B cell (primary cell): Measurements from ENCODE around the gene FAM227B. TPM values are rescaled to one million over a fixed set of nuclear protein-coding genes. Genes with fewer than 3 reads are reported as not detected.

Experiments used
- ATAC-seq: fragments of 200-7000 bp; cut with Tn5 transposase; one replicate; pipeline ENCODE4 v1.10.0; 2021; ENCODE audit warnings: low read depth, mild to moderate bottlenecking, moderate number of reproducible peaks, moderate library complexity
- CTCF ChIA-PET: fragments of 350-600 bp; sonication (Branson Sonifier 250); formaldehyde crosslinking; loops from one replicate; lab custom pipeline; 2021; ENCODE audit warnings: antibody characterized with exemption, inconsistent platforms; lab: Charles Lee
- POLR2A ChIA-PET: fragments of 350-600 bp; sonication (Branson Sonifier 250); formaldehyde crosslinking; loops from one replicate; lab custom pipeline; 2021; ENCODE audit warnings: antibody characterized with exemption; lab: Charles Lee
- DNase-seq: peaks from one replicate; pipeline ENCODE4 v3.0.0; 2013
- H2AFZ ChIP-seq: 2 replicates; pipeline ENCODE4 v1.6.1; 2012; ENCODE audit warnings: mild to moderate bottlenecking, low read depth, low read length; ENCODE audit not compliant: insufficient read depth, poor library complexity, severe bottlenecking
- H3K27ac ChIP-seq, 2 donors: 1 replicate in 1 of 2; 2 replicates in 1 of 2; pipeline ENCODE4 v1.5.1; 2012 to 2013; ENCODE audit warnings: low read length in 2 of 2, mild to moderate bottlenecking in 2 of 2, moderate library complexity in 1 of 2
- H3K27me3 ChIP-seq, 4 experiments: fragments of 200-600 bp in 1 of 4; sonication (generic) in 1 of 4; replicated peaks in 1 of 4; 1 replicate in 2 of 4; 2 replicates in 2 of 4; pipeline versions ENCODE4 v1.6.1 to v1.7.0; 2013 to 2016; ENCODE audit warnings: low read length in 3 of 4, mild to moderate bottlenecking in 2 of 4, mixed read lengths in 1 of 4, moderate library complexity in 1 of 4; ENCODE audit not compliant: insufficient read depth in 4 of 4, control insufficient read depth in 3 of 4; ENCODE audit errors: control extremely low read depth in 1 of 4
- H3K36me3 ChIP-seq, 2 experiments: replicated peaks in 1 of 2; 1 replicate in 1 of 2; 2 replicates in 1 of 2; pipeline versions ENCODE4 v1.6.1 to v1.7.1; 2013; ENCODE audit warnings: low read length in 1 of 2; ENCODE audit not compliant: insufficient read depth in 2 of 2, control insufficient read depth in 1 of 2; ENCODE audit errors: control extremely low read depth in 1 of 2, extremely low read depth in 1 of 2
- H3K4me1 ChIP-seq, 2 donors: fragments of 200-600 bp in 1 of 2; sonication (generic) in 1 of 2; 1 replicate in 1 of 2; 2 replicates in 1 of 2; pipeline versions ENCODE4 v1.5.1 to v1.6.1; 2013 to 2017; ENCODE audit warnings: low read length in 2 of 2; ENCODE audit not compliant: control insufficient read depth in 2 of 2, insufficient read depth in 2 of 2
- H3K4me2 ChIP-seq: replicated peaks from 2 replicates; pipeline ENCODE3; 2012; ENCODE audit warnings: mild to moderate bottlenecking, low read depth, low read length; ENCODE audit not compliant: poor library complexity, severe bottlenecking
- H3K4me3 ChIP-seq, 5 experiments: fragments of 200-600 bp in 1 of 5; sonication (generic) in 1 of 5; 1 replicate in 3 of 5; 2 replicates in 2 of 5; pipeline versions ENCODE4 v1.5.1 to v1.7.0; 2011 to 2016; ENCODE audit warnings: low read length in 4 of 5, mild to moderate bottlenecking in 4 of 5, low read depth in 2 of 5, control low read depth in 1 of 5, moderate library complexity in 1 of 5; ENCODE audit not compliant: insufficient read depth in 1 of 5; ENCODE audit errors: control extremely low read depth in 1 of 5, extremely low read depth in 1 of 5
- H3K79me2 ChIP-seq: fragments of 200-600 bp; sonication (generic); one replicate; pipeline ENCODE4 v1.6.0; 2016; ENCODE audit warnings: low read length; ENCODE audit not compliant: control insufficient read depth, insufficient read depth
- H3K9ac ChIP-seq: fragments of 200-600 bp; sonication (generic); 2 replicates; pipeline ENCODE4 v1.6.1; 2017; ENCODE audit warnings: mild to moderate bottlenecking, low read length, moderate library complexity
- H3K9me3 ChIP-seq, 3 donors: one replicate each; pipeline versions ENCODE4 v1.6.1 to v1.7.1; 2013; ENCODE audit warnings: low read length in 2 of 3; ENCODE audit not compliant: control insufficient read depth in 2 of 3, insufficient read depth in 1 of 3; ENCODE audit errors: control extremely low read depth in 1 of 3
- H4K20me1 ChIP-seq: 2 replicates; pipeline ENCODE4 v1.6.0; 2012; ENCODE audit warnings: mild to moderate bottlenecking, low read length; ENCODE audit not compliant: insufficient read depth, control insufficient read depth, poor library complexity, severe bottlenecking
- H3K27ac Mint-ChIP-seq: one replicate; pipeline ENCODE4 v1.8.0; 2021; ENCODE audit warnings: mixed read lengths
- H3K27me3 Mint-ChIP-seq: one replicate; pipeline ENCODE4 v1.8.0; 2021; ENCODE audit warnings: mixed read lengths
- H3K4me1 Mint-ChIP-seq: one replicate; pipeline ENCODE4 v1.8.0; 2021; ENCODE audit warnings: mixed read lengths
- H3K4me3 Mint-ChIP-seq: one replicate; pipeline ENCODE4 v1.8.0; 2021; ENCODE audit warnings: mixed read lengths
- H3K9me3 Mint-ChIP-seq: one replicate; pipeline ENCODE4 v1.8.0; 2022; ENCODE audit warnings: mixed read lengths; ENCODE audit not compliant: insufficient read depth
- EZH2 ChIP-seq: IDR thresholded peaks from 2 replicates; pipeline ENCODE4 v1.6.1; 2012; ENCODE audit warnings: borderline replicate concordance, low read depth, mild to moderate bottlenecking, moderate library complexity, low read length; ENCODE audit not compliant: insufficient read depth, poor library complexity, severe bottlenecking
- WGBS: methylation state at CpG from one replicate; pipeline ENCODE4 v1.1.5; 2013; ENCODE audit warnings: missing lambda C conversion rate; ENCODE audit not compliant: insufficient coverage; 5-methylcytosine and 5-hydroxymethylcytosine counted together
- intact Hi-C: fragments of 100-400 bp; cut with micrococcal nuclease; formaldehyde crosslinking; loops from one replicate; pipeline ENCODE4 v1.10.0; 2022
- polyA plus RNA-seq: library from polyadenylated mRNA; depleted of rRNA; stranded (reverse); fragments of >200 nt; gene quantifications from 2 replicates; pipeline ENCODE4 v1.2.3, GENCODE V29; 2012
- total RNA-seq, 2 donors: library from RNA; stranded (reverse); fragments of 120-200 nt in 1 of 2; gene quantifications; 1 replicate in 1 of 2; 2 replicates in 1 of 2; pipeline versions ENCODE4 v1.2.3 to v1.2.4, GENCODE V29; 2013 to 2022
- TF ChIP-seq, protein P1 (sequence below): fragments of 200-600 bp; IDR thresholded peaks from one replicate; pipeline ENCODE4 v1.8.0; 2022; ENCODE audit warnings: antibody characterized with exemption, mild to moderate bottlenecking

The FAM227B gene
- total and polyA plus RNA-seq, 2 donors (not counting 1 experiment from before 2014, with no cell fraction given) = 5.6 to 8.9 TPM

GRCh38 chr15:49464522-49464921 lies 156.1 kb downstream of the FAM227B start:
- no peaks in the 10 kb centered on the region for H3K4me1 Mint-ChIP-seq
- Histone ChIP-seq H3K9ac (no peak overlapping the region), H2AFZ (no peak overlapping the region), H3K9me3 (no peaks in the 10 kb centered on the region), H3K36me3 (no peaks in the 10 kb centered on the region), H3K4me1 (no peaks in the 10 kb centered on the region), H3K4me2 (no peak overlapping the region), H3K27ac (no peak overlapping the region), H4K20me1 (no peaks in the 10 kb centered on the region), H3K27me3 (no peaks in the 10 kb centered on the region), H3K79me2 (no peaks in the 10 kb centered on the region), H3K4me3 (no peak overlapping the region)
- ATAC-seq (no peak), DNase-seq (no peak)
- POLR2A ChIA-PET = no interaction called here
- TF ChIP-seq EZH2 = no peak
- TF ChIP-seq, protein P1, sequence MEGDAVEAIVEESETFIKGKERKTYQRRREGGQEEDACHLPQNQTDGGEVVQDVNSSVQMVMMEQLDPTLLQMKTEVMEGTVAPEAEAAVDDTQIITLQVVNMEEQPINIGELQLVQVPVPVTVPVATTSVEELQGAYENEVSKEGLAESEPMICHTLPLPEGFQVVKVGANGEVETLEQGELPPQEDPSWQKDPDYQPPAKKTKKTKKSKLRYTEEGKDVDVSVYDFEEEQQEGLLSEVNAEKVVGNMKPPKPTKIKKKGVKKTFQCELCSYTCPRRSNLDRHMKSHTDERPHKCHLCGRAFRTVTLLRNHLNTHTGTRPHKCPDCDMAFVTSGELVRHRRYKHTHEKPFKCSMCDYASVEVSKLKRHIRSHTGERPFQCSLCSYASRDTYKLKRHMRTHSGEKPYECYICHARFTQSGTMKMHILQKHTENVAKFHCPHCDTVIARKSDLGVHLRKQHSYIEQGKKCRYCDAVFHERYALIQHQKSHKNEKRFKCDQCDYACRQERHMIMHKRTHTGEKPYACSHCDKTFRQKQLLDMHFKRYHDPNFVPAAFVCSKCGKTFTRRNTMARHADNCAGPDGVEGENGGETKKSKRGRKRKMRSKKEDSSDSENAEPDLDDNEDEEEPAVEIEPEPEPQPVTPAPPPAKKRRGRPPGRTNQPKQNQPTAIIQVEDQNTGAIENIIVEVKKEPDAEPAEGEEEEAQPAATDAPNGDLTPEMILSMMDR = no peak
- peaks cover 11% of the 10 kb centered on the region for H3K27me3 Mint-ChIP-seq
- no peak overlapping the region for H3K27ac Mint-ChIP-seq
- H3K9me3 Mint-ChIP-seq = no peaks in the 10 kb centered on the region
- CTCF ChIA-PET = no interaction called here
- intact Hi-C loops = no loop called here
- no peak overlapping the region for H3K4me3 Mint-ChIP-seq
- WGBS = no CpG with 5 or more reads among the region's 3 CpGs

DNA sequence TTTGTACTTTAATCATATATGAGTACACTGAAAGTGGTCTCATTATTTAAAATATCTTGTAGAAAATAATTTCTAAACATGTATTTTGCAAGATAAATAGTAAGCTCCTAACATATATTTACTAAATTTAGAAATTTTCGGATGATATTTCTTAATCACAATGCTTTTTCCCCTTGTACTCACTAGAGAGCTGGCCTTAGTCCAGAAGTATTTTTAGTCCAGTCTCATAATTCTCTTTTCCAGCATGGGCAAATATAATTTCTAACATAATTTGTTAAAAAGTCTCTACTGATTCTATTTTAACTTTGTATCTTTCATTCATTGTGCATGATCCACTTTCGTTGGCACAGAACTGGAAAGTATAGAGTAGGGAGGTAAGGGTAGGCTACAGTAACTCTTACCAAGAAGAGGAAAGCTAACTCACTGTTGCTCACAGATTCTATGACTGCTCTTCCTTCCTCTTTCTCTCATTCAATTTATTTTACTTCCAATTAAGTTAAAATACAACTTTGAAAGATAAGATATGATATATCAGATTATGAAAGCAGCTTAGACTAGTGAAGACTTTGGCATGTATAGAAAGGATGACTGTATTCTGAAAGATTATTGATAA lies 158.3 kb downstream of the FAM227B start:
- Mint-ChIP-seq H3K4me1 (no peaks in the 10 kb centered on the region), H3K27ac (no peak overlapping the region), H3K9me3 (no peaks in the 10 kb centered on the region), H3K4me3 (no peak overlapping the region), H3K27me3 (peaks cover 11% of the 10 kb centered on the region)
- Histone ChIP-seq H3K27me3 (no peaks in the 10 kb centered on the region), H3K36me3 (no peaks in the 10 kb centered on the region), H2AFZ (no peak overlapping the region), H3K79me2 (no peaks in the 10 kb centered on the region), H3K27ac (no peak overlapping the region), H4K20me1 (no peaks in the 10 kb centered on the region), H3K4me2 (no peak overlapping the region), H3K9me3 (no peaks in the 10 kb centered on the region), H3K4me1 (no peaks in the 10 kb centered on the region), H3K4me3 (no peak overlapping the region), H3K9ac (no peak overlapping the region)
- ATAC-seq = no peak
- DNase-seq = no peak
- intact Hi-C loops = no loop called here
- CTCF ChIA-PET = no interaction called here
- POLR2A ChIA-PET = no interaction called here
- no peak for TF ChIP-seq EZH2
- WGBS = no CpG with 5 or more reads among the region's 2 CpGs
